Bronchial epithelial cell (primary cell): Measurements from ENCODE around the gene CYGB. TPM values are rescaled to one million over a fixed set of nuclear protein-coding genes. Genes with fewer than 3 reads are reported as not detected.

Experiments
- DNase-seq: peaks from one replicate; pipeline ENCODE4 v3.0.0-alpha.2; 2010; ENCODE audit warnings: low read depth
- FAIRE-seq: peaks from 2 replicates; lab custom pipeline; 2011; peaks lifted over from hg19 to GRCh38; lab: Jason Lieb, UNC
- H3K27me3 ChIP-seq: 2 replicates; pipeline ENCODE4 v1.5.1; 2011; ENCODE audit warnings: low read length; ENCODE audit not compliant: control insufficient read depth, insufficient read depth
- H3K36me3 ChIP-seq: 2 replicates; pipeline ENCODE4 v1.5.1; 2011; ENCODE audit warnings: low read length; ENCODE audit not compliant: control insufficient read depth, insufficient read depth
- H3K4me3 ChIP-seq: 2 replicates; pipeline ENCODE4 v1.5.1; 2011; ENCODE audit warnings: mild to moderate bottlenecking, low read depth, low read length, control low read depth
- total RNA-seq: library from RNA; depleted of rRNA; stranded (reverse); fragments of >200 nt; gene quantifications from 2 replicates; pipeline ENCODE4 v1.2.1, GENCODE V29; 2014
- TF ChIP-seq, protein P1 (sequence below): IDR thresholded peaks from 2 replicates; pipeline ENCODE4 v1.5.1; 2011; ENCODE audit warnings: mild to moderate bottlenecking, moderate library complexity, low read length, control low read depth, inconsistent platforms; ENCODE audit not compliant: insufficient read depth, severe bottlenecking

CYGB gene
- total RNA-seq, 1 donor from 2014 or later, result 2.1 TPM

DNA sequence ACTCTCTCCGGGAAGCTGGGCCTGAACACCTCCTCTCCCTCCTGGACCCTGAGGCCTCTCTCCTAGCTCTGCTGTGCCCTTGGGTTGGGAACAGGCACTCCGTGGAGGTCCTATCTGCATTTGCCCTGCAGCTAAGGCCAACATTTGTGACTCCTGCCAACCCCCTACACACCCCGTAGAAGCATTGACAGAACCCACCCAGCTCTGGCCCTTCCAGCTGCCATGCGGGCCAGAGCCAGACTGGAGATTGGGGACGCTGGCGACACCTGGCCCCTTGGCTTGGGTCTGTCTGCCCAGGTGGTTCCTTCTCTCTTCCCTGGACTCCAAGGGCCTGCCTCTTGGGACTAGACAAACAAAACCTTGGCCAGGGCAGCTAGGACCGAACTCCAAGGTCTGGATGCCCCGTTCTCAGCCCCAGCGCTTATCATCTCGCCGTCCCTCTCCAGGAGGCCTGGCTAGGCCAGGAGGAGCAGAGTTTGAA, 35.6 kb downstream of the CYGB start:
- TF ChIP-seq, protein P1, sequence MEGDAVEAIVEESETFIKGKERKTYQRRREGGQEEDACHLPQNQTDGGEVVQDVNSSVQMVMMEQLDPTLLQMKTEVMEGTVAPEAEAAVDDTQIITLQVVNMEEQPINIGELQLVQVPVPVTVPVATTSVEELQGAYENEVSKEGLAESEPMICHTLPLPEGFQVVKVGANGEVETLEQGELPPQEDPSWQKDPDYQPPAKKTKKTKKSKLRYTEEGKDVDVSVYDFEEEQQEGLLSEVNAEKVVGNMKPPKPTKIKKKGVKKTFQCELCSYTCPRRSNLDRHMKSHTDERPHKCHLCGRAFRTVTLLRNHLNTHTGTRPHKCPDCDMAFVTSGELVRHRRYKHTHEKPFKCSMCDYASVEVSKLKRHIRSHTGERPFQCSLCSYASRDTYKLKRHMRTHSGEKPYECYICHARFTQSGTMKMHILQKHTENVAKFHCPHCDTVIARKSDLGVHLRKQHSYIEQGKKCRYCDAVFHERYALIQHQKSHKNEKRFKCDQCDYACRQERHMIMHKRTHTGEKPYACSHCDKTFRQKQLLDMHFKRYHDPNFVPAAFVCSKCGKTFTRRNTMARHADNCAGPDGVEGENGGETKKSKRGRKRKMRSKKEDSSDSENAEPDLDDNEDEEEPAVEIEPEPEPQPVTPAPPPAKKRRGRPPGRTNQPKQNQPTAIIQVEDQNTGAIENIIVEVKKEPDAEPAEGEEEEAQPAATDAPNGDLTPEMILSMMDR, result no peak
- no peak overlapping the region for H3K4me3 ChIP-seq
- no peak for DNase-seq
- no peaks in the 10 kb centered on the region for H3K27me3 ChIP-seq
- no peaks in the 10 kb centered on the region for H3K36me3 ChIP-seq
- no peak for FAIRE-seq

DNA sequence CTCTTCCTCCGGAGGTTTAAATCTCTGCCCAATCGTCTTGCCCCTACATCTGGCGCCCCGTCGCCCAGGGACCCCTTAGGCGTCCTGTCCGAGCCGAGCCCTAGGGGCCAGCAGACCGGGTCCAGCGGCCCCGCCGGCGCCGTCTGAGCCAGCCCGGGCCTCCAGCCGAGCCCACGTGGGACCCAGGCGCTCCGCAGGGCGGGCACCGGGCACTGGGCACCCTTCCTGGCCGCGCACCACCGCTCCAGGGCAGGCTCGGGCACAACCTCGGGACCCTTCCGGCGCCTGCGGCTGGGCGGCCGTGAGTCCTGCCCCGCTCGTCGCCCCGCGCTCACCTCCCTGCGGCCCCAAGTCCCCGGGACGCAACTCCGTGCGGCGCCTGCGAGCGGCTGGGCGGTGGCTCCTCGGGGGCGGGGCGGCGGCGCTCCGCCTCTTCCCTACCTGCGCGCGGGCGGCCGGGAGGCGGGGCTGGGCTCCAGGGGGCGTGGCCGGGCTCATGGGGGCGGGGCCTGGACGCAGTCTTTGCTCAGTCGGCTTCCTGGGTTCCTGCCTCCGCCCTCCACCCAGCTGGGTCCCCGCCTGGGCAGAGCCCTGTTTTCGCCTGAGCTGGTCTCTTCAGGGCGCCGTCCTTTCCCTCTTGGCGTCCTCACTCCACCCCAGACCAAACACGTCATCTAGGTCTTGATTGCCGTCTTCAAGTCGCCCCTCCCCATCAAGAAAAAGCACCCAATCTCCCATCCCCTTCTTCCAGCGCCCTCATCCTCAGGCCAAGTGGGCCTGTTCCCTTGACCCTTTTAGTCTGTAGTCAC, 36.3 kb downstream of the CYGB start, which contains the start of gene RHBDF2:
Gene RHBDF2, minus strand, starts transcription at position 406 of the 809 bp plus-strand sequence. CDS start 19,899 bp downstream, outside the sequence.
- DNase-seq (peak; percentile 84), FAIRE-seq (no peak)
- Histone ChIP-seq H3K4me3 (peak within 1 kb of the TSS; percentile 90), H3K36me3 (peaks cover 3% of the 10 kb centered on the region), H3K27me3 (no peaks in the 10 kb centered on the region)
- TF ChIP-seq, protein P1, result no peak

DNA sequence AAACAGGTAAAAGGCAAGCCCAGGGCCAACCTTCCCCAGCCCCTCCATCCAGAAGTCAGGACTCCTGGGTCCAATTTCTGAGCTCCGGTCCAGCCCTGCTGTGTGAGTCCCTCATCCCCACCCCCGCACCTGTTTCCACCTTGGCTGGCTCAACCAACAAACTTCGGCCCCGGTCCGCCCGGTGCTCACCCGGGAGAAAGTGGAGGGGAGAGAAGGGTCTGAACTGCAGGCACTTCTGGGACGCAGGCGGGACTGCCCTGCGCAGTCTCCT, 36.8 kb downstream of the CYGB start:
- TF ChIP-seq, protein P1, result no peak
- FAIRE-seq, result no peak
- no peaks in the 10 kb centered on the region for H3K27me3 ChIP-seq
- DNase-seq, result no peak
- peaks cover 5% of the 10 kb centered on the region for H3K36me3 ChIP-seq
- H3K4me3 ChIP-seq, result peak overlapping the region; percentile 90

DNA sequence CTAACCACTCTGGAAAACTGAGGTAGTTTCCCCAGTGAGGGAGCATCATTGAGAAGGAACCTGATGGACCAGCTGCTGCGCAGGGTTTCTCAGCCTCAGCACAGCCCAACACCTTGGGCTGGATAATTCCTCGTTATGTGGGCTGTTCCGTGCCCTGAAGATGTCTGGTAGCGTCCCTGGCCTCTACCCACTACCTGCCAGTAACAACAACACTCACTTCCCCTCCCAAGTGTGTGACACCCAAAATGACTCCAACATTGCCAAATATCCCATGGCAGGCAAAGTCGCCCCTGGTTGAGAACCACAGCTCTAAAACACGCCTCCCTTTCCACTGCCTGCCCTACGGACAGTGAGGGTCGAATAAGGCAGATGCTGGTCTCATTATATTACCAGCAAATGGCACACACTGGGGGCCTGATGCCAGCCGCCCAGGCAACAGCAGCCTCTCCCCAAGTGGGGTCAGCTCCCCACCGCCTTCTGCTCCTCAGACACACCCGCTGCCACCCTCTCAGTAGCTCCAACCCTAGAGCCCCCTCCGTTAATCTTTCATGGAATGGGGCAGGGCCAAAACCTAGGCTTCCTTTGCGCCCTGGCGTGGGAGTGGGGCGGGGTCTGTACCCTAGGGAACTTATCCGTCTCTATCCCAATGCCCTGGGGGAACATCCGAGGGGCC, 37.3 kb downstream of the CYGB start:
- TF ChIP-seq, protein P1, result no peak
- peak overlapping the region; percentile 90 for H3K4me3 ChIP-seq
- no peak for FAIRE-seq
- DNase-seq, result no peak
- no peaks in the 10 kb centered on the region for H3K27me3 ChIP-seq
- H3K36me3 ChIP-seq, result peaks cover 7% of the 10 kb centered on the region

DNA sequence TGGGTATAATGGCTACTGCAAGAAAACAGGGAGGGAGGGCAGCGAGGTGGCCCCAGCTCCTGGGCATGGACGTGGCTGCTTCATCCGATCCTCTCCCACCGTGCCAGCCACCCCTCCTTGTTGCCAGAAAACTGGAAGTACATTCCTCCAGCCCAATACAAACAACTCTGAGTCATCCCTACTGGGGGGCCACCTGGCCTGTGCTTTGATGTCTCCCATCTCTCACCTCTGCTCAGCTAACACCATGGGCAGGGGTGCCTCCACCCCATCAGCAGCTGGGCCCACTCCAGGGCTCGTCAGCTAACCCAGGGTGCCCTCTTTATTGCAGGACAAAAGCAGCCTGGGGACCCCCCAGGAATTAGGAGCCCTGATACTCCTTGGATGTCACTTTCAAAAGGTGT, 38.2 kb downstream of the CYGB start:
- TF ChIP-seq, protein P1, result no peak
- no peak overlapping the region for H3K4me3 ChIP-seq
- DNase-seq, result peak; percentile 41
- peaks cover 7% of the 10 kb centered on the region for H3K36me3 ChIP-seq
- no peaks in the 10 kb centered on the region for H3K27me3 ChIP-seq
- FAIRE-seq, result no peak
